Activated naive CD8-positive, alpha-beta T cell treated with anti-CD3 and anti-CD28 coated beads for 36 hours (primary cell): ENCODE results near the gene THUMPD3. TPM values are rescaled to one million over a fixed set of nuclear protein-coding genes. Genes with fewer than 3 reads are reported as not detected.

Experiments
- DNase-seq: peaks from one replicate; pipeline ENCODE4 v3.0.0; 2021
- H3K27ac Mint-ChIP-seq: one replicate; pipeline ENCODE4 v1.8.0; 2022; ENCODE audit warnings: mild to moderate bottlenecking, moderate library complexity, mixed read lengths
- H3K27me3 Mint-ChIP-seq: one replicate; pipeline ENCODE4 v1.8.0; 2022; ENCODE audit warnings: mild to moderate bottlenecking, mixed read lengths
- H3K36me3 Mint-ChIP-seq: one replicate; pipeline ENCODE4 v1.8.0; 2021; ENCODE audit warnings: mild to moderate bottlenecking, mixed read lengths
- H3K4me1 Mint-ChIP-seq: one replicate; pipeline ENCODE4 v1.8.0; 2021; ENCODE audit warnings: mixed read lengths
- H3K4me3 Mint-ChIP-seq: one replicate; pipeline ENCODE4 v1.8.0; 2022; ENCODE audit warnings: mild to moderate bottlenecking, moderate library complexity, mixed read lengths
- H3K9me3 Mint-ChIP-seq: one replicate; pipeline ENCODE4 v1.8.0; 2022; ENCODE audit warnings: mixed read lengths
- total RNA-seq, 2 experiments: library from RNA; stranded (reverse); gene quantifications; one replicate each; pipeline ENCODE4 v1.2.3, GENCODE V29; 2021

The THUMPD3 gene
- total RNA-seq, 2 experiments from 2014 or later, result 62.5 to 63.8 TPM

DNA sequence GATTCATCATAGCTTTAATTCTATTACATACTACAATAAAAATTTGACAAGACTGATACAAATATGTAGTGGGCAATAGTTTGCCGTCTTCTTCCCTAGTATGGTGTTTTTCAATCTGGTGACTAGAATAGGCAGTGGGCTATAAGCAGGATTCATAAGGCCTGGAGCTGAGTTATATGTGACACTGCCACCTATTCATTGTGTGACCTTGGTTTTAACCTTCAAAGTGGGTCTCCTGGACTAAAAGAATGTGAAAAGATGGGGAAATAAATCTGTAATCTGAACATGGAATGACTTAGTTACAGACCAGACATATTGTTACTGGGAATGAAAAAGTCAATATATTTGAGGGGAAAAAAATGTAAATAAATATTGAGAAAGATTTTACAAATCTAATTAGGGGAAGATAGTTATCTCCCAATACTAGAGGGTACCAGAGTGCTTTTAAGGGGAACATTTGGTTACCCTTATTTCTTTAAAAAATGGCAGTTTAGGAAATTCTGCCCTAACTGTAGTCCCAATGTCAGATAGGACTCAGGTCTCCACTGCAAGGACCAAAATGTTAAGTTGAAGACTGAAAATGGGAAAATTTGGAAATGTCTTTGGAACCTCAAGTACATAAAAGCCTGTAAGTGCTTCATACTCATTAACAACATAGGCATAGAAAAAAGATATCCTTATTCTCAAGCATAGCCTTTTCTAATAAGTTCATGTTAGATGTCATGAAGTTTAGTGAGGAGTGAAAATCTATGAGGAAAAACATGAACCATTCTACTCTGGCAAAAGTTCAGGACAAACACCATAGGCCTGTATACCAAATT, 23.9 kb downstream of the THUMPD3 start:
- H3K27ac Mint-ChIP-seq, result peak overlapping the region; percentile 63
- H3K36me3 Mint-ChIP-seq, result peaks cover 43% of the 10 kb centered on the region
- H3K4me1 Mint-ChIP-seq, result peaks cover 35% of the 10 kb centered on the region
- no peaks in the 10 kb centered on the region for H3K9me3 Mint-ChIP-seq
- H3K27me3 Mint-ChIP-seq, result no peaks in the 10 kb centered on the region
- no peak for DNase-seq
- H3K4me3 Mint-ChIP-seq, result no peak overlapping the region

DNA sequence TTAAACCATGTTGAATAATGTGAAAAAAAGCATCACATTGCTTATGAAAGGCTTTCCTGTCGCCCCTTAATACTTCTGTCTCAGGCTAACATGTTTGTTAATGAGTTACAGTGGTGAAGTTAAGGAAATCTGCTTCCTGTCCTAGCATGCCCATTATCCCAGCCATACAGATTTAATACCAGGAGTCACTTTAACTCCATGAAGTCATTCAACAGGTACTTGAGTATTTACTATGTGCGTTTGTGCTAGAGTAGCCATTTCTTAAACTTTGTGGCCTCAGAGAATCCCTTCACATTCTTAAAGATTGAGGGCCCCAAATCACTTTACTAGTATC, 24.4 kb downstream of the THUMPD3 start:
- no peak for DNase-seq
- Mint-ChIP-seq H3K27me3 (no peaks in the 10 kb centered on the region), H3K4me1 (peaks cover 41% of the 10 kb centered on the region), H3K27ac (peak overlapping the region; percentile 14), H3K36me3 (peaks cover 48% of the 10 kb centered on the region), H3K4me3 (no peak overlapping the region), H3K9me3 (no peaks in the 10 kb centered on the region)

DNA sequence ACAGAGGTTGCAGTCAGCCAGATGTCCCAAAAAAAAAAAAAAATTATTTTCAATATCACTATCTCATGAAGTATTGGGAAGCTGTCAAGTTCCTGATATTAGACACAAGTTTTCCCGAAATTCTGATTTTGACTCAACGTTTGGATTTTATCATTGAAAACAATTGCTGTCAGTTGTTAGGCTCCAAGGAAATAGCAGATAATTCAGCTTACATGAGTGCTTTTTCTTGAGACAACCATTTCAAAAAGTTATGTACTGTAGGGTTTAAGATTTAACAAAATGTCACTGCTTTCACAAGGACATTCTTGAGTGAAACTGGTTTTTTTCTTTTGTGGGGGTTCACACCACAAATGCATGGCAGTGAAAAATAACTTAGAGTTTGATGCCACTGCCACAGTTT, 25.3 kb downstream of the THUMPD3 start:
- Mint-ChIP-seq H3K4me3 (no peak overlapping the region), H3K27ac (no peak overlapping the region), H3K36me3 (peaks cover 50% of the 10 kb centered on the region), H3K9me3 (no peaks in the 10 kb centered on the region), H3K27me3 (no peaks in the 10 kb centered on the region), H3K4me1 (peaks cover 45% of the 10 kb centered on the region)
- DNase-seq, result no peak

DNA sequence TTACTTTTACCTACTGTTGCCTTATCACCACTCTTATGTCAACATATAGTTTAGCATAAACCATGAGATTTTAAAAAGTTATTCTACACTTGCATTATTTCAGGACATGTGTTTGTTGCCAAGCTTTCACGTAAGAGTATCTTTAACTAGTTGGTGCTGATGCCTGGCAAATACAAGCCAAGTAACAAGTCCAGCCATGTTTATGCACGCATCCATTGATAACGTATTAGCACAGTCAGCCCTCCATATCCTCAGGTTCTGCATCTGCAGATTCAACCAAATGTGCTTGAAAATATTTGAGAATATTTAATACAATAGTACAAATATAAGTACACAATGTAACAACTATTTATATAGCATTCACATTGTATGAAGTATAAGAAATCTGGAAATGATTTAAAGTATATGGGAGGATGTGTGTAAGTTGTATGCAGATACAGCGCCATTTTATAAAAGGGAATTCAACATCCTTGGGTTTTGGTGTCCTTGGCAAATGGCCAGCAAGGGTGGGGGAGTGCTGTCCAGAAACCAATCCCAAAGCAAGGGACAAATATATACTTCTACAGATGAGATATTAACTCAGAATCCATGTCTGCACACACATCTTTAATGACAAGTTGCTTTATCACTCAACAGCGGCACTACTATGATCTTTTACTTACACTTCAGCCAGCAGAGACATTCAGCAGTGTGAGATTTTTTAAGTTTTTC, 25.9 kb downstream of the THUMPD3 start:
- Mint-ChIP-seq H3K4me3 (no peak overlapping the region), H3K27me3 (no peaks in the 10 kb centered on the region), H3K4me1 (peaks cover 50% of the 10 kb centered on the region), H3K36me3 (peaks cover 53% of the 10 kb centered on the region), H3K27ac (peak overlapping the region; percentile 31), H3K9me3 (no peaks in the 10 kb centered on the region)
- DNase-seq, result no peak

DNA sequence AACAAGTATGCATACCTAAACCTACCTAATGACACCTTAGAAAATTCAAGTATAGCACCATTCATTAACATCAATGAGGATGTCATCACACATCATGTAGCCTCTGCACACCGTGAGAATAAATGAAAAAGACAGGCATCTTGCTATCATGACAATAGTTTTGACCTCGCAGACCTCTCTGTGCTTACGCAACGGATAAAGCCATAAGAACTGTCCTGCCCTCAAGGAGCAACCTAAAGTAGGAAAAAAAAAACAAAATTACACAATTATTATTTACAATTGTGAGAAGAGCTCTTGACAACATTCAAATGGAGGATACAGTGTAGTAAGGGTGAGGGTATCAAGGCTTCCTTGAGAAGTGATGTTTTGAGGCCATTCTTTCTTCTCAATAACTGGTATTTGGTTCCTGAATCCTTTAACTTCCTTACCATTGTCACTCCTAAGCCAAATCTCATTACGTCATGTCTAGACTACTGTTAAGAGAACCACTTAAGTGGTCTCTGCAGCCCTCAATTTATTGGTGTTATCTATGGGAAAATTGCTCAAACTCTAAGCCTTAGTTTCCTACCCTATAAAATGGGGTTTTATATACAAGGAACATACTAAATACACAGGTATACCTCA, 27.5 kb downstream of the THUMPD3 start:
- no peaks in the 10 kb centered on the region for H3K27me3 Mint-ChIP-seq
- DNase-seq, result no peak
- peak overlapping the region; percentile 56 for H3K27ac Mint-ChIP-seq
- H3K4me3 Mint-ChIP-seq, result no peak overlapping the region
- H3K9me3 Mint-ChIP-seq, result no peaks in the 10 kb centered on the region
- peaks cover 63% of the 10 kb centered on the region for H3K4me1 Mint-ChIP-seq
- H3K36me3 Mint-ChIP-seq, result peaks cover 53% of the 10 kb centered on the region

DNA sequence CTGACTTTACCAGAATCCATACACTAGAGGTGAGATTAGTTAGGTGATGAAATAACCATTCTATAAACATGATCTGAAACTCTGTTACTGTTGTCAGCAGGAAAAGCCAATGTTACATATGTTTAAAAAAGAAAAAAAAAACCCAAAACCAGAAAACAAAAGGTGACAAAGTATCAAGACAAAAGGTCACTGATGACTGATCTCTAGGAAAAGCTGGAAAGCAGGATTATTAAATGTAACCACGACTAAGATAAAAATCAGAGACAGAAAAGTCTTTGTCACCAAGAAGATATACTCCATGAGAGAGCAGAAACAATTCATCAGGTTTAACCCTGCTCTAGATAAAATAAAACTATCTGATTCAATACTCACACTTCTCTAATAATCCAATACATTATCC, 29.2 kb downstream of the THUMPD3 start:
- no peaks in the 10 kb centered on the region for H3K27me3 Mint-ChIP-seq
- no peak for DNase-seq
- peak overlapping the region; percentile 66 for H3K27ac Mint-ChIP-seq
- H3K4me3 Mint-ChIP-seq, result peak overlapping the region; percentile 6
- no peaks in the 10 kb centered on the region for H3K9me3 Mint-ChIP-seq
- peaks cover 52% of the 10 kb centered on the region for H3K36me3 Mint-ChIP-seq
- peaks cover 59% of the 10 kb centered on the region for H3K4me1 Mint-ChIP-seq

DNA sequence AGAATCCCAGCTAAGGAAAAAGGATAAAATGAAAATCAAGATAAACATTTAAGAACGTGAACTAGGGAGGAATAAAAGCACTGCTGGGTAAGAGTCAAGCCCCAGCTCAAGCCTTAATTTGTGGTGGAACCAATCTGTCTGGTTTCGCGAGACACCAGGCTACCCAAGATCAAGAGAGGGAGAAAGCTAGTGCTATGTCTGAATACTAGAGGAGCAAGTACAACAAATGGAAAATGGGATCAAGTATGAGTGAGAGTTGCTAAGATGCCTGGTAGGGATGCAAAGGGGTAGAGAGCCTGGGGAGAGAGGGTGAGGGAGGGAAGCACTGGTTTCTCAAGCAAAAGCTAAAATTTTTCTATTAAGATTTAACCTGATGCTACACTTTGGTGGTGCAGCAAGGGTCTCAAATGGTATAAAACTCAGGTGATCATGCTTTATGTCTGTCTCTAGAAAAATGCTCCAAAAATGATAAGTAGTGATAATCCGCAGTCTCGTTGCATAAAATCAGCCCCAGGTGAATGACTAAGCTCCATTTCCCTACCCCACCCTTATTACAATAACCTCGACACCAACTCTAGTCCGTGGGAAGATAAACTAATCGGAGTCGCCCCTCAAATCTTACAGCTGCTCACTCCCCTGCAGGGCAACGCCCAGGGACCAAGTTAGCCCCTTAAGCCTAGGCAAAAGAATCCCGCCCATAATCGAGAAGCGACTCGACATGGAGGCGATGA, 32.9 kb downstream of the THUMPD3 start:
- no peak for DNase-seq
- H3K4me3 Mint-ChIP-seq, result peak overlapping the region; percentile 92
- peaks cover 61% of the 10 kb centered on the region for H3K36me3 Mint-ChIP-seq
- H3K4me1 Mint-ChIP-seq, result peaks cover 55% of the 10 kb centered on the region
- no peaks in the 10 kb centered on the region for H3K27me3 Mint-ChIP-seq
- H3K27ac Mint-ChIP-seq, result peak overlapping the region; percentile 94
- H3K9me3 Mint-ChIP-seq, result no peaks in the 10 kb centered on the region

DNA sequence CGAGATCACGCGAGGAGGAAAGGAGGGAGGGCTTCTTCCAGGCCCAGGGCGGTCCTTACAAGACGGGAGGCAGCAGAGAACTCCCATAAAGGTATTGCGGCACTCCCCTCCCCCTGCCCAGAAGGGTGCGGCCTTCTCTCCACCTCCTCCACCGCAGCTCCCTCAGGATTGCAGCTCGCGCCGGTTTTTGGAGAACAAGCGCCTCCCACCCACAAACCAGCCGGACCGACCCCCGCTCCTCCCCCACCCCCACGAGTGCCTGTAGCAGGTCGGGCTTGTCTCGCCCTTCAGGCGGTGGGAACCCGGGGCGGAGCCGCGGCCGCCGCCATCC, 33.4 kb downstream of the THUMPD3 start:
- DNase-seq, result no peak
- Mint-ChIP-seq H3K4me1 (peaks cover 58% of the 10 kb centered on the region), H3K36me3 (peaks cover 58% of the 10 kb centered on the region), H3K27ac (peak overlapping the region; percentile 94), H3K27me3 (no peaks in the 10 kb centered on the region), H3K9me3 (no peaks in the 10 kb centered on the region), H3K4me3 (peak overlapping the region; percentile 92)

DNA sequence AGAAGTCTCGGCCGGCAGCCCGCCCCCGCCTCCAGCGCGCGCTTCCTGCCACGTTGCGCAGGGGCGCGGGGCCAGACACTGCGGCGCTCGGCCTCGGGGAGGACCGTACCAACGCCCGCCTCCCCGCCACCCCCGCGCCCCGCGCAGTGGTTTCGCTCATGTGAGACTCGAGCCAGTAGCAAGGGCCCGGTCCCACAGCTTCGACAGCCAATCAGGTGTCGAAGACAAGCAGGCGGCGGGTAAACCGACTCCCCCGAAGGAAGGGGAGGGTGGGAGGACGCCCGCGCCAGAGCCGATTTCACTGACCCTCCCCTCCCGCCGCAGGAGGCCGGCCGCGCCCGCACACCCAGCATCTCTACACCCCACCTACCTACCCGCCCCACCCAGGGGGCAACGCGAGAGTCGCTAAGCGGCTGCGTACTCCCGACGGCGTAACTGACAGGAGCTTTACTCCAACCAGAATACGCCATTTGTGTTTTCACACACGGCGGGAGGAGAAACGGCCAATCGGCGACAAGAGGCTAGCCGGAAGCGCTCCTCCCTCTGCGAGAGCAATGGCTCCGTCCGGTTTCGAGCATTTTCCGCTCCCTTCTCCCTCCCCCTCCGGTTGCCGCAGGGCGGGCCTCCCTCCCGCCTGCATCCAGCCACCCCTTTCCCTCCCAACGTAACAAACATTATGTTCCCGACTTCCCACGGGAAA, 33.9 kb downstream of the THUMPD3 start:
- peak; percentile 98 for DNase-seq
- H3K4me1 Mint-ChIP-seq, result peaks cover 57% of the 10 kb centered on the region
- H3K36me3 Mint-ChIP-seq, result peaks cover 53% of the 10 kb centered on the region

DNA sequence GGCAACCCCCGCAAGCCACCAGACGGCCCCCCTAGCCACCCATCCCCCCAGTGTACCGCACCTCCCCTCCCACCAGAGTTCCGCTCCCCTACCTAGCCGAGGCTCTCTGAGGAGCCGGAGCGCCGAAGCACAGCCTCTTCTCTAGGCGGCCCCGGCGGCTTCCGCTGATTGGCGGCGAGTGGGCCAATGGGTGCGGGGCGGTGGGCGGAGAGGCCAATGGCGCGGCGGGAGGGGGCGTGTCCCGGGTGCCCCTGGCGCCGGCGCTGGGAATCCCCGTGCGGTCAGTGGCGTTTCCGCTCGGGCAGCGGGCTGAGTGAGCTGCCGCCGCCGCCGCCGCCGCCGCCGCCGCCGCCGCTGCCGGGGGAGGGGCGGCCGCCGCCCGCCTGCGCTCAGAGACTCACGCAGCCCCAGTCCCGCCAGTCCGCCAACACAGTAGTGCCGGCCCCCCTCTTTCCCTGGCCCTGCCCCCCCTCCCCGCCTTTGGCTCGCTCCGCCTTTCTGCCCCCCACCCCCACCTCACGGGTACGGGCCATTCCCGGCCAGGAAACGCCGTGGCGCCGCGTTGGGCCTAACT, 34.6 kb downstream of the THUMPD3 start, which contains the start of gene SETD5:
Gene SETD5, plus strand, starts transcription at position 284 of the 574 bp plus-strand sequence. CDS start 31,324 bp downstream, outside the sequence.
- H3K36me3 Mint-ChIP-seq, result peaks cover 49% of the 10 kb centered on the region
- H3K27me3 Mint-ChIP-seq, result no peaks in the 10 kb centered on the region
- peak; percentile 100 for DNase-seq
- H3K4me1 Mint-ChIP-seq, result peaks cover 56% of the 10 kb centered on the region
- peak within 1 kb of the TSS; percentile 92 for H3K4me3 Mint-ChIP-seq
- H3K27ac Mint-ChIP-seq, result peak within 1 kb of the TSS; percentile 99
- no peaks in the 10 kb centered on the region for H3K9me3 Mint-ChIP-seq

More for the DNA sequence above, 33.9 kb downstream of the THUMPD3 start:
- H3K4me3 Mint-ChIP-seq, result peak overlapping the region; percentile 92
- no peaks in the 10 kb centered on the region for H3K9me3 Mint-ChIP-seq
- H3K27ac Mint-ChIP-seq, result peak overlapping the region; percentile 99
- H3K27me3 Mint-ChIP-seq, result no peaks in the 10 kb centered on the region

DNA sequence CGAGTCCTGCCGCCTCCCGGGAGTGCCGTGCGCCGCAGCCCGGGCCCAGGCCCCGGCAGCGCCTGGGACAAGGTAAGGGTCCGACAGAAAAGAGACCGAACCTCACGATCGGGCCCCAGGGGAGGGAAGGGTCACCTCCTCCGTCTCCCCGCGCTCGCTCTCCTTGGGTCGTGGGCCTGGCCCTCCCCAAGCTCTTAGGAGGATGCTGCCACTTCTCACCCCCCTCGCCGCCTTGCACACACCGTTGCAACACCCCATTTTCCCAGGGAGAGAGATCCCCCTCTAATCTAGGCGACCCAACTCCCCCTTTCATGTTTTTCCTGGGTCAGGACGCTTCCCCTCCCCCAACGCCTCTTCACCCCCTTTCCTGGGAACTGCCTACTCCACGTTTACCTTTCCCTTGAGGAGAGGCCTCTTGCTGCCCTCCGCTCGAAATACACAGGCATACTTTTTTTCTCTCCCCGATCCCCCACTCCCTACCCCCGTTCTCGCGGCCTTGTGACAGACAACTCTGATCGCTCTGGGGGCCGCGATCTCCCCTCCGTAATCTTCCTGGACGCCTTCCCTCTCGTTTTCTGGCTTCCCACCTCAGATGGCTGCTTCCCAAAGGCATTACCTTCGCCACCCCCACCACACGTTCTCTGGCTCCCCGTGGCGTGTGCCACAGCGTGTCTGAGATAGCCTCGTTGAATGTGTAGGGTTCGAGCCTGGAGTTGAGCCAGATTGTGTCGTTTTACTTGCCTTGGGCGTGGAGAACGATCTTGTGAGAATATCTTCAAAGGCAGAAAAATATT, 35.2 kb downstream of the THUMPD3 start:
- H3K27ac Mint-ChIP-seq, result peak overlapping the region; percentile 98
- H3K27me3 Mint-ChIP-seq, result no peaks in the 10 kb centered on the region
- no peaks in the 10 kb centered on the region for H3K9me3 Mint-ChIP-seq
- peaks cover 50% of the 10 kb centered on the region for H3K36me3 Mint-ChIP-seq
- peaks cover 56% of the 10 kb centered on the region for H3K4me1 Mint-ChIP-seq
- peak; percentile 30 for DNase-seq
- H3K4me3 Mint-ChIP-seq, result peak overlapping the region; percentile 92

DNA sequence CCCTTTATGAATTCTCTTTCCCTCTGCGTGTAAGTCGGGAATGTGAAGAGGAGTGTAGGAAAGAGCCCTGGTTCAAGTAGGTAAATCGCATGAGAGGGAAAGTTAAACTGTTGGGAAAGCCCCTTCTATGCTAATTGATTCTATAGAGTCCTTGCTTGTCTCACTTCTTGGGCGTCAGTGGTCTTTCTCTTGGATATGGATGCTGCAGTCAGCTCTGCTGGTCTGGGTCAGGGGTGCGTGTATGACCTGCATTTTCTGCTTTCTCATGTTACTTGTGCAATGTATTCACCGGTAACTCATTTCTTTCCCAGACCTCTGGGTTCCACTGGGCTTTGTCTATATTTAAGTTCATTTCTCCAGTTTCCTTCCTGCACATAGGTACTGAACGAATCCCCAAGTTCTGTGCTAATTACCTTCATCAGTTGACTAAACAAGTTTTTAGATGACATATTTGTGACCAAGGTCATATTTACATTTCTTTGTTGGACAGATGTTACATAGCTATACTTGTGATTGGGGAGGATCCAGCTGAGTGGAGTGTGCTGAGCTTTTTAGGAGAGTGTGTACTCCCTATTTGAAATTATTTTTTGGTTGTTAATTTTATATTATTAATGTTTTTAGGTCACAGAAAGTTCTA, 36.0 kb downstream of the THUMPD3 start:
- peak overlapping the region; percentile 98 for H3K27ac Mint-ChIP-seq
- H3K9me3 Mint-ChIP-seq, result no peaks in the 10 kb centered on the region
- peaks cover 45% of the 10 kb centered on the region for H3K36me3 Mint-ChIP-seq
- H3K4me1 Mint-ChIP-seq, result peaks cover 56% of the 10 kb centered on the region
- no peaks in the 10 kb centered on the region for H3K27me3 Mint-ChIP-seq
- peak; percentile 17 for DNase-seq
- peak overlapping the region; percentile 92 for H3K4me3 Mint-ChIP-seq

DNA sequence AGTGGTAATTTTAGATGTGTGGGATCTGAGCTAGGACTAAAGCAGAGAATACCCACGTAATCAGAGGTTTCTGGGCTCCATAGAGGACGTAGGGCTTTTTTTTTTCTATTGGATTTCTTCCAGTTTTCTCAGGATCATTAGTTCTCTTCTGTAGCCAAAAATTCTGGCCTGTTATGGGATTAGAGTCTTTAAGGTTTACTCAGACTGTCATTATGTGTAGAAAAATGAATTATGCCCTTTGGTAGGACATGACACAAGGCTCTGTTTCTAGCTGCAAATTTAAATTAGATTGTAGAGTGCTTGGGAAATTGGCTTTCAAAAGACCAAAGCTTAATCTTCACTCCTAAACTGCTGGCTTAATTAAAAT, 36.5 kb downstream of the THUMPD3 start:
- peaks cover 45% of the 10 kb centered on the region for H3K36me3 Mint-ChIP-seq
- no peak for DNase-seq
- H3K4me1 Mint-ChIP-seq, result peaks cover 53% of the 10 kb centered on the region

More for the DNA sequence above, 36.5 kb downstream of the THUMPD3 start:
- H3K9me3 Mint-ChIP-seq, result no peaks in the 10 kb centered on the region
- H3K27me3 Mint-ChIP-seq, result no peaks in the 10 kb centered on the region
- peak overlapping the region; percentile 74 for H3K27ac Mint-ChIP-seq
- peak overlapping the region; percentile 77 for H3K4me3 Mint-ChIP-seq
